GM21360 (cell line): ENCODE results near the gene SKI.
"Not testable (repeated sequence)": the region's sequence is repeated elsewhere in the genome, so short reads cannot be mapped to it uniquely, and the experiment has no call there.

Experiments
- ATAC-seq: cut with Tn5 transposase; IDR thresholded peaks from one replicate; pipeline ENCODE4 v1.9.1; 2021; ENCODE audit warnings: mild to moderate bottlenecking, moderate library complexity; ENCODE audit not compliant: unreplicated experiment

The SKI gene

GRCh38 chr1:2259668-2260402 is 31.7 kb downstream of the SKI start:
- no peak for ATAC-seq

GRCh38 chr1:2260470-2260869 is 32.4 kb downstream of the SKI start:
- not testable (repeated sequence) for ATAC-seq

DNA sequence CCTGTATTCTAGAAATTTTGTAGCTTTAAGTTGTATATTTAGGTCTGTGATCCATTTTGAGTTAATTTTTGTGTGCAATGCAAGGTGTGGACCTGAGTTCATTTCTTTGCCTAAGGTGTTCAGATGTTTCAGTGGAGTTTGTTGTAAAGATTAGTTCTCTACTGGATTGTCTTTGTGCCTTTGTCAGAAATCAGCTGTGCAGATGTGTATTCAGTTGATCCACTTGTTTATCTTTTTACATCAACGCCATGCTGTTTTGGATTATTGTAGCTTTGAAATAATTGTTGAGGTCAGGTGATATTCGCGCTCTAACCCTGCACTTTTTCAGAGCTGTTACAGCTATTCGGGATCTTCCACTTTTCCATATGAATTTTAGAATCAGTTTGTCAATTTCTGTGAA is 32.8 kb downstream of the SKI start:
- no peak for ATAC-seq

DNA sequence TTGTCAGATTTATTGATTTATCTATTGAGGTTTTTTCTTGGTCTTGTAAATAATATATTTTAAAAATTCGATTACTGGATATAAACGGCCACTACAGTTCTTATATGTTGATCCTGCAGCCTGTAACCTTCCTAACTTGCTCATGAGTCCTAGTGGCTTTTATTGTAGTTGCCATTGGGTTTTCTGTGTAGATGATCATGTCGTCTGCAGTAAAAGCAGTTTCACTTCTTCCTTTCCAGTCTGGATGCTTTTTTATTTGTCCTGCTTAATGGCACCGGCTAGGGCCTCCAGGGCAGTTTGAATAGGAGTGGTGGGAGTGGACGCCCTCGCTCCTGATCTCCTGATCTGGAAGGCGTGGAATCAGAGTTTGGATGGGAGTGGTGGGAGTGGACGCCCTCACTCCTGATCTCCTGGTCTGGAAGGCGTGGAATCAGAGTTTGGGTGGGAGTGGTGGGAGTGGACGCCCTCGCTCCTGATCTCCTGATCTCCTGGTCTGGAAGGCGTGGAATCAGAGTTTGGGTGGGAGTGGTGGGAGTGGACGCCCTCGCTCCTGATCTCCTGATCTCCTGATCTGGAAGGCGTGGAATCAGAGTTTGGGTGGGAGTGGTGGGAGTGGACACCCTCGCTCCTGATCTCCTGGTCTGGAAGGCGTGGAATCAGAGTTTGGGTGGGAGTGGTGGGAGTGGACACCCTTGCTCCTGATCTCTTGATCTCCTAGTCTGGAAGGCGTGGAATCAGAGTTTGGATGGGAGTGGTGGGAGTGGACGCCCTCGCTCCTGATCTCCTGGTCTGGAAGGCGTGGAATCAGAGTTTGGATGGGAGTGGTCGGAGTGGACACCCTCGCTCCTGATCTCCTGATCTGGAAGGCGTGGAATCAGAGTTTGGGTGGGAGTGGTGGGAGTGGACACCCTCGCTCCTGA is 33.6 kb downstream of the SKI start:
- not testable (repeated sequence) for ATAC-seq

- no peak for ATAC-seq
Measured at GRCh38 chr1:2266301-2266975, 38.3 kb downstream of the SKI start.

GRCh38 chr1:2267051-2267830 is 39.1 kb downstream of the SKI start:
- no peak for ATAC-seq

DNA sequence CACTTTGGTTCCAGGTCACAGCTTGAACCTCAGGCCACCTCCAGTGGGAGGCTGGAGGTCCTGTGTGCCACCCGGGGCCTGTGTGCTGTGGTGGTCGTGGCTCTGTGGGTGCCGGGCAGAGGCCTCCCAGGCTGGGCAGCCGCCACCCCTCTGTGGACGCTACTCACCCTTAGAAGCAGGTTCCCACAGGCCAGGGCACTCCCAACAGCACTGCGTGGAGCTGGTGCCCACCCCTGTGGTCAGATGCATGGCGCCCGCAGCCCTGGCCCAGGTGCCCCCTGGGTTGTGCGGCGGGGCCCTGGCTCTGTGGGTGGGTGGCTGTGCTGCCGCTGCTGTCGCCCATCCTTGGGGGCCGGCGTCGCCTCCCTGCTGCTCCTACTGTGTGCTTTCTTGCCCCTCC is 39.7 kb downstream of the SKI start:
- ATAC-seq, result no peak

DNA sequence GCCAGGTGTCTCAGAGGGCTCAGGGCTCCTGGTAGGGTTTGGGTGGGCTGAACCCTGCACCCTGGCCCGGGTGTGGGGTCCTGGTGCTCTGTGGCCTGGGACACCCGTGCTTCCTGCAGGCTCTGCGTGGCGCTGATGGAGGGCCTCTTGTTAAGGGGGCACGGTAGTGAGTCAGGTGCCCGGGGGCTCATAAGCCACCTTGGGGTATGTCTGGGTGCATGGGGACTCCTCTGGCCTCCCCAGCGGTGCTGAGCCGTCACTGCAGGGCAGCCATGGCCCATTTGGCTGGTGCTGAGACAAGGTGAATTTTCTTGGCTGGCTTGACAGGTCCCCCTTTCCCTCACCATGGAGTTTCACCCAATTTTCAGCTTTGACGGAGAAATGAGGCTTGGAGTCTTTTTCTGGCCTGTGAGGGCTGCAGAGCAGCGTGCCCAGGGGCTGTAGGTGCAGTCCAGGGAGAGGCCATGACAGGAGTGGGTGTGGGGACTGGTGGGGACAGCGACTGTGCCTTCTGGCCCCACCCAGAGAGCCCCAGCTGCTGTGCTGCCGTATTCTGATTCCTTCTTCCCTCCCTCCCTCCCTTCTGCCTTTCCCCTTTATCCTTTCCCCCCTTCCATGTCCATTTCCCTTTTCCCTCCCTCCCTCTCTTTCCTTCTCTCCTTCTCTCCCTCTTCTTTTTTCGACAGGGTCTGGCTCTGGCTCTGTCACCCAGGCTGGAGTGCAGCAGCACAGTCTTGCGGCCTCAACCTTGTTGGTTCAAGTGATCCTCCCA is 40.4 kb downstream of the SKI start:
- ATAC-seq, result no peak

GRCh38 chr1:2269193-2269921 is 41.2 kb downstream of the SKI start:
- no peak for ATAC-seq

- no peak for ATAC-seq
Measured at GRCh38 chr1:2269922-2270259, 41.8 kb downstream of the SKI start.

GRCh38 chr1:2270260-2271100 is 42.4 kb downstream of the SKI start:
- no peak for ATAC-seq

DNA sequence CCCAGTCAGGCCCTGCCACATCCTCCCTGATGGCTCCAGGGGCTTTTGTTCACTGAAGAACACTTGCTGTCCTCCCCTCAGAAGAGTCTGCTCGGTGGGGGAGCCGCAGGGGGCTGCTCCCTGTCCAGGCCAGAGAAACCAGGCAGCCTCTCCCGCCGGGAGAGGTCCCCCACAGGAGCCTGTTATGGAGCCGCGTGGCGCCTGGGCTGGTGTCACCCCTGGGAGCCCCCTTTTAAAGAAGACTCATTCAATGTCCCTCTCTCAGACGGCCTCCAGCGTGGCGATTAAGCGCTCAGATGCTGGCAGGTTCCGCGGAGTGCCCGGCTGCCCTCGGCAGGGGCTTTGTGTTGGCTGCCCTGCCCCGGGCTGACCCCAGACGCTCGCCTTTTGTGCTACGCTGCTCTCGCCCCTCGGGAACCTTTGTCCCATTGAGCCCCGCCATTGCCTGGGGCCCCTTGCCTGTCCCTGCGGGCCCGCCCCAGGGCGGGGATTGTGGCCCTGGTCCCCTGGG is 43.1 kb downstream of the SKI start:
- ATAC-seq, result no peak

GRCh38 chr1:2271841-2272655 is 43.9 kb downstream of the SKI start:
- no peak for ATAC-seq

- no peak for ATAC-seq
Measured at GRCh38 chr1:2272686-2273400, 44.7 kb downstream of the SKI start.

DNA sequence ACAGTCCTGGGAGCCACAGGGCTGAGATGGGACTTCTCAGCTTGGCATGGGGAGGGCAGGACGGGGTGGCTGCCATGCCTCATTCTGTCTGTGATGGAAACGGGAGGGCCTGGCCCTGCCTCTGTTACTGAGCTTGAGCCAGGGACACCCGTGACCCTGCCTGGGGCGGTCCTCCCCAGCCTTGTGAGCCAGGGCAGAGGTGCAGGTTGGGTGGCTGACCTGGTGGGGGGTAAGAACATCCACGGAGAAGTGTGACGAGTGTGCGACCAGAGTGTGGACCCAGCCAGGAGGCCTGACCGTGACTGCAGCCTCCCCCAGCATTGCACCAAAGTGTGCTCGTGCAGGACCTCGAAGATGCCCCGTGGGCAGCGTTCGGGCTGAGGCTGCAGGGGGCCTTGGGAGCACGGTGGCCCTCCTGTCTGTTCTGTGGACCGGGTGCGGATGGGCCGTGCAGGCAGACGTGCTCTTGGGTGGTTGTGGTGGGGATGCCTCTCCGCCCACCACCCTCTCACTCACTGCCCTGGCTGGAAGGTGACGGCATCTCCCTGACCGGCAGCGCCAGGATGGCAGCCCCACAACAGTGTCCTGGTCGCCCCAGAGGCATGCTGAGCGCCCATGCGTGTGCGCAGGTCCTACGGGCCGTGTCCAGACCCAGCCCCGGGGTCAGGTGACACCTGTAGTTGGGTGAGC is 45.4 kb downstream of the SKI start:
- ATAC-seq, result no peak

GRCh38 chr1:2274231-2274928 is 46.3 kb downstream of the SKI start:
- no peak for ATAC-seq
